HG03378 (cell line): ENCODE measurements around the gene C1QTNF12.

Experiments used
- ATAC-seq: cut with Tn5 transposase; IDR thresholded peaks from one replicate; pipeline ENCODE4 v1.9.1; 2021; ENCODE audit warnings: mild to moderate bottlenecking, moderate library complexity; ENCODE audit not compliant: unreplicated experiment

The C1QTNF12 gene

GRCh38 chr1:1246577-1247340 lies at the start of gene C1QTNF12:
Gene C1QTNF12 (minus strand): TSS chr1:1246722. CDS start chr1:1246690, 32 bp downstream.
- no peak for ATAC-seq

- no peak for ATAC-seq
Measured at GRCh38 chr1:1295154-1295923, 48.8 kb upstream of the C1QTNF12 start.

- ATAC-seq: no peak
Measured at GRCh38 chr1:1294250-1294890, 47.8 kb upstream of the C1QTNF12 start.

GRCh38 chr1:1293263-1294249 lies 47.0 kb upstream of the C1QTNF12 start:
- ATAC-seq: no peak

- ATAC-seq: no peak
Measured at GRCh38 chr1:1292851-1293250, 46.3 kb upstream of the C1QTNF12 start.

GRCh38 chr1:1292442-1292779 lies 45.9 kb upstream of the C1QTNF12 start:
- no peak for ATAC-seq

- no peak for ATAC-seq
Measured at GRCh38 chr1:1291548-1292441, 45.3 kb upstream of the C1QTNF12 start.

- no peak for ATAC-seq
Measured at GRCh38 chr1:1291023-1291528, 44.6 kb upstream of the C1QTNF12 start.

GRCh38 chr1:1290238-1290731 lies 43.8 kb upstream of the C1QTNF12 start:
- ATAC-seq: no peak

- ATAC-seq: no peak
Measured at GRCh38 chr1:1287288-1288110, 41.0 kb upstream of the C1QTNF12 start.

GRCh38 chr1:1286313-1287261 lies 40.1 kb upstream of the C1QTNF12 start:
- ATAC-seq: no peak

- no peak for ATAC-seq
Measured at GRCh38 chr1:1285611-1286311, 39.2 kb upstream of the C1QTNF12 start.

GRCh38 chr1:1285102-1285571 lies 38.6 kb upstream of the C1QTNF12 start:
- no peak for ATAC-seq

GRCh38 chr1:1284221-1285101 lies 37.9 kb upstream of the C1QTNF12 start:
- no peak for ATAC-seq

GRCh38 chr1:1283821-1284220 lies 37.3 kb upstream of the C1QTNF12 start:
- no peak for ATAC-seq

- no peak for ATAC-seq
Measured at GRCh38 chr1:1282998-1283397, 36.5 kb upstream of the C1QTNF12 start.
